ENCODE results near the gene STAT4. TPM values are rescaled to one million over a fixed set of nuclear protein-coding genes. Genes with fewer than 3 reads are reported as not detected.

The STAT4 gene
- total RNA-seq, 1 donor from 2014 or later: 2.1 TPM

DNA sequence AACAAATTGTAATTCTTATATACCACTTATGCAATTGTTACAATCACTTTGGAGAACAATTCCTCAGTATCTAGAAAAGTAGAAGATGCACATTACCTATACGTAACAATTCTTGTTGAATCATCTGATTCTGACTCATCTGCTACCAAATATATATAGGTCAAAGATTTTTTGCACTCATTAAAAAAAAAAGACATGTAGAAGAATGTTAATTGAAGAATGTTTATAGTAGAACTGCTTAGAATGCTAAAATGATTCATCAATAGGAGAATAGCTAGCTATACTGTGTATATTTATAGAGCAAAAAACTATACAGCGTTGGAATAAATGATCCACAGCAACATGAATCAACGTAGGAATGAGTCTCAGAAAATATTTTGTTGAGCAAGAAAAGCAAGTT, 107.4 kb downstream of the STAT4 start:
- Mint-ChIP-seq H3K4me3 (no peak overlapping the region), H3K36me3 (no peaks in the 10 kb centered on the region), H3K9me3 (peaks cover 7% of the 10 kb centered on the region), H3K27me3 (no peaks in the 10 kb centered on the region), H3K4me1 (ENCODE audit: unreplicated experiment) (no peaks in the 10 kb centered on the region), H3K27ac (no peak overlapping the region)
- DNase-seq (ENCODE audit: extremely low spot score, unreplicated experiment): no peak
- TF ChIP-seq, protein P1, sequence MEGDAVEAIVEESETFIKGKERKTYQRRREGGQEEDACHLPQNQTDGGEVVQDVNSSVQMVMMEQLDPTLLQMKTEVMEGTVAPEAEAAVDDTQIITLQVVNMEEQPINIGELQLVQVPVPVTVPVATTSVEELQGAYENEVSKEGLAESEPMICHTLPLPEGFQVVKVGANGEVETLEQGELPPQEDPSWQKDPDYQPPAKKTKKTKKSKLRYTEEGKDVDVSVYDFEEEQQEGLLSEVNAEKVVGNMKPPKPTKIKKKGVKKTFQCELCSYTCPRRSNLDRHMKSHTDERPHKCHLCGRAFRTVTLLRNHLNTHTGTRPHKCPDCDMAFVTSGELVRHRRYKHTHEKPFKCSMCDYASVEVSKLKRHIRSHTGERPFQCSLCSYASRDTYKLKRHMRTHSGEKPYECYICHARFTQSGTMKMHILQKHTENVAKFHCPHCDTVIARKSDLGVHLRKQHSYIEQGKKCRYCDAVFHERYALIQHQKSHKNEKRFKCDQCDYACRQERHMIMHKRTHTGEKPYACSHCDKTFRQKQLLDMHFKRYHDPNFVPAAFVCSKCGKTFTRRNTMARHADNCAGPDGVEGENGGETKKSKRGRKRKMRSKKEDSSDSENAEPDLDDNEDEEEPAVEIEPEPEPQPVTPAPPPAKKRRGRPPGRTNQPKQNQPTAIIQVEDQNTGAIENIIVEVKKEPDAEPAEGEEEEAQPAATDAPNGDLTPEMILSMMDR (conservative IDR thresholded peaks at IDR 0.05): no peak

DNA sequence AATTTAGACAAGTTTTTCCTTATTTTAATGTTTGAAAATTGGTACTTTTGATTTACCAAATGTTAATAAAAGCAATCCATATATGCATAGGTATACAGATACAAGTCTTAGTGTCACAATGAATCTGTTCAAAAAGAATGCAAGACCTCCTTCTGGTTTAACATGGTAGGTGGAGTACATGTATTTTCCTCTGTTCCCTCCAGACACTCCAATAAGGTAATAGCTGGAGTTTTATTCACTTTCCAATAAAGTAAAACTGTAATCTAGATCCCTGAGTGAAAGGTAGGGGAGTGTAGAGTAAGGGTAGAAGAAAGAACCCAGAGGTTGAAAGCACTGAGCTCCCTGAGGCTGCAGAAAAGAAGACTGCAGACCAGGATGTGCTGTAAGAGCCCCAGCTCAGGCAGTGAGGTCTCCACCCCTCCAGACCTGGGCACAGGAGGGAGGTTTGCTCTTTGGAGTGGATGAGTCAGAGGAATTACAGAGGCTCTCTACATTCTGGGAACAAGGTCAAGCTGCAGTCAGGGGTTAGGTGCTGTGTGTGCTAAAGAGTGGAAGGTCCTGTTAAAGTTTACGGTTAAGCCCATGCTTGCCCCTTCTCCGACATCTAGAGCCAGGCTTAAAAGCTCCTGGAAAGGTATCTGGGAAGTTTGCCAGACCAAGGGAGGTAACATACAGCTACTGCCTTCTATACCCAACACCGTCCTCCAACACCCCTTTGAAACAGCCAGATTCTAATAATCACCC, 109.2 kb downstream of the STAT4 start:
- H3K36me3 Mint-ChIP-seq: no peaks in the 10 kb centered on the region
- no peak overlapping the region for H3K27ac Mint-ChIP-seq
- H3K27me3 Mint-ChIP-seq: no peaks in the 10 kb centered on the region
- TF ChIP-seq, protein P1 (conservative IDR thresholded peaks at IDR 0.05): no peak
- no peak overlapping the region for H3K4me3 Mint-ChIP-seq
- DNase-seq (ENCODE audit: extremely low spot score, unreplicated experiment): no peak
- H3K9me3 Mint-ChIP-seq: peaks cover 7% of the 10 kb centered on the region
- no peaks in the 10 kb centered on the region for H3K4me1 Mint-ChIP-seq (ENCODE audit: unreplicated experiment)

DNA sequence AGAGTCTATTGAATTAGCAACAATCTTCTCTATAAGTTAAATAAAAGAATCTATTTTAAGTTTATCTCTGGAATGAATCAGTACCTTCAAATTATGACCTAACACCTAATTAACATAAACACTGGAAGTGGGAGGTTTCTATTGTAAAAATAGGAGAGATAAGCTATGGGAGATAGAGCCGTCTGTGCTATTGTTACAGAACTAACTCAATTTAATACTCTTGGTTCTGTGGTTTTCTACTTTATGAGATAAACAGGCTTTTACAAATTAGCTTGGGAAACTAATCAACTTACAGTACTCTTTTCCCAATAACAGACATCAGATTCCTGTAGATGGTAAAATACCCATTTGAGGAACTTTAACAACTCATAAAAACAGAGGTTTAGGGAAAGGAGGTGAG, 111.2 kb downstream of the STAT4 start:
- DNase-seq (ENCODE audit: extremely low spot score, unreplicated experiment): no peak
- H3K27ac Mint-ChIP-seq: no peak overlapping the region
- H3K36me3 Mint-ChIP-seq: no peaks in the 10 kb centered on the region
- H3K27me3 Mint-ChIP-seq: no peaks in the 10 kb centered on the region
- H3K4me1 Mint-ChIP-seq (ENCODE audit: unreplicated experiment): no peaks in the 10 kb centered on the region
- TF ChIP-seq, protein P1 (conservative IDR thresholded peaks at IDR 0.05): no peak
- H3K9me3 Mint-ChIP-seq: peaks cover 5% of the 10 kb centered on the region
- no peak overlapping the region for H3K4me3 Mint-ChIP-seq

DNA sequence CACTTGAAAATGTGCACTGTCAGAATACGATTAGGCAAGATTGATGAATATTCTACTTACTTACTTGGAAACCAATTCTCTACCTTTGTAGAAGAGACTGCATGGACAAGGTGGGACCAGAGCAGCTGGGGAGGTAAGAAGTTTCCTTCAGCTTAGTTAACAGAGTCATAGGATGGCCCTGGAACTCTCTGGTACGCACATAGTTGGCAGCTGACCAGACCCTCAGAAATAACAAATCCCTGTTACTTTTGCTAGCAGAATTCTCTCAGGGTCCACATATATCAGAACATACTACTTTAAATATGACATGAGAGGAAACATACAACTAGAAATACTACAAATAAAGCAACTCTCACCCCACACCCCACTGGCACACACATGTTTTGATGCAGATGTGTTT, 112.1 kb downstream of the STAT4 start:
- TF ChIP-seq, protein P1 (conservative IDR thresholded peaks at IDR 0.05): no peak
- H3K9me3 Mint-ChIP-seq: no peaks in the 10 kb centered on the region

DNA sequence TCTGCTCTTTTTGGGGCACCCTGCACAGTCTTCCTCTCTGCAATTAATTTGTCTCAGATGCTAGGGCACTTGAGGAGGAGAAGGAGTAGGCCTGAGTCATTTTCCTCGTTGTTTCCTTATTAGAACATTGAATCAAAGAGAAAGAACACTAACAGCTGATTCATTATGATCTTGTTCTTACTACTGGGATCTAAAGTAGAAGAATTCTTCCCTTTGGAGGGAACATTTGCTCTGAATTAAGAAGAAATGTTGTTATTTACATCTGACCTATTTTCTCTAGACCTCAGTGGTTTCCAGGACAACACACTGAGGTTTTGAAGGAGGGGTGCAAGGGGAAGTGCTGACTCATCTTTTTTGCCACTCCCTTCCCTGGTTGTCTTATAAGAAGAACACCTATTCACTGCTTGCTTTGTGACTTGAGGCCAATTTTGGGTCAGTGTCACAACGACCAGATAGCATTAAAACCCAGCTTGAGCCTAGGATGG, 112.5 kb downstream of the STAT4 start:
- TF ChIP-seq, protein P1 (conservative IDR thresholded peaks at IDR 0.05): no peak
- Mint-ChIP-seq H3K27me3 (no peaks in the 10 kb centered on the region), H3K9me3 (no peaks in the 10 kb centered on the region), H3K4me3 (no peak overlapping the region), H3K4me1 (ENCODE audit: unreplicated experiment) (no peaks in the 10 kb centered on the region), H3K27ac (peak overlapping the region; percentile 22), H3K36me3 (no peaks in the 10 kb centered on the region)
- DNase-seq (ENCODE audit: extremely low spot score, unreplicated experiment): no peak

More for the DNA sequence above, 112.1 kb downstream of the STAT4 start:
- Mint-ChIP-seq H3K36me3 (no peaks in the 10 kb centered on the region), H3K4me3 (no peak overlapping the region), H3K4me1 (ENCODE audit: unreplicated experiment) (no peaks in the 10 kb centered on the region), H3K27me3 (no peaks in the 10 kb centered on the region), H3K27ac (no peak overlapping the region)
- no peak for DNase-seq (ENCODE audit: extremely low spot score, unreplicated experiment)

All from type B pancreatic cell (in vitro differentiated cells).